GM18870 (cell line): ENCODE measurements around the gene CNDP2.

ENCODE experiments used
- ATAC-seq: cut with Tn5 transposase; IDR thresholded peaks from one replicate; pipeline ENCODE4 v1.9.1; 2021; ENCODE audit warnings: moderate library complexity; ENCODE audit not compliant: unreplicated experiment

CNDP2 gene

GRCh38 chr18:74532511-74533025 lies 36.4 kb downstream of the CNDP2 start:
- no peak for ATAC-seq

DNA sequence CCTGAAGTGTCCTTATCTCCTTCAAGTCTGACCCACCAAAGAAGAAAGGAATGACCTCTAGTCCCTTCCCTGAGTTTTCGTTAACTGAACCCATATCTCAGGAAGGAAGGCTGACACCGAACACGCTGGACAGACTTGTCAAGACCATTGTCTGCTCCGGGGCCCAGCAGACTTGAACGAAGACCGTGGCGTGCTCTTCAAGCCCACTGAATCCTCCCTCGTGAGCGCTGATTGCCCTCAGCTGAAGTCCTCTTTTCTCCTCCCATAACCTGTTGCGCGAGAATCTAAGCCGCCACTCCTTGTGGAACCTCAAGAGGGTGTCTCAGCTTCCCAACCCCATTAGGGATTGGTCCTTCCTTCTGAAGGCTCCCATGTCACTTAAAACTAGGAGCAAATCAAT lies 37.5 kb downstream of the CNDP2 start:
- ATAC-seq, result no peak

GRCh38 chr18:74534150-74534969 lies 38.2 kb downstream of the CNDP2 start, which contains the start of gene CNDP1:
TSS of gene CNDP1 (plus strand) at chr18:74534500. CDS start at chr18:74534668, 168 bp downstream.
- no peak for ATAC-seq

DNA sequence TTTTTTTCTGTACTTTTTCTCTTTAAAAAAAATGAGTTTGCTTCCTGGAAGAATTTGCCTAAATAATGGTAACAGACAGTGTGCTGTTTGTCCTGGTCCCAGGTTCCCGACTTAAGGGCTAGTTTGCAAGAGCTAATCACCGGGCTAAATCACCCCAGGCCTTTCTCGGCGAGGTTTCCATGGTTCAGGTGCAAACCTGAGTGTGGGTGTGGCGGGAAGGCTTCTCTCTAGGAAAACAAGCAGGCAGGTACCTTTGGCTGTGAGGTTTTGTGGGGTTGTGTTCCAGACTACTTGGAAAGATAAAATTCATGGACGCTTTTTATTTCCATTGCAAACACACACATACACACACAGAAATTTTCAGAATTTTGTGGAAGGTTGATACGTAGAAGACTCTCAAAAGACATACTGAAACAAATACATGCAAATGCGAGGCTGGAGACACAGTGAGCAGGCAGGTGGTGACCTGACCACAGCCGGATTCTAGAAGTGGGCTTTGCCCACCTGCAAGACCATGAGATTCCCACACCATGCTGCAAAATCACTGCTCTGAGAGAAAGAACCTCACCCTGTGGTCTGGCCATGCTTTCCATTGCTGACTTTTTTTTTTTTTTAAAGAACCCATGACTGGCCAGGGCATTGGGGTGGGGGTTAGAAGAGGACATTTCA lies 39.0 kb downstream of the CNDP2 start:
- ATAC-seq, result peak; percentile 76

DNA sequence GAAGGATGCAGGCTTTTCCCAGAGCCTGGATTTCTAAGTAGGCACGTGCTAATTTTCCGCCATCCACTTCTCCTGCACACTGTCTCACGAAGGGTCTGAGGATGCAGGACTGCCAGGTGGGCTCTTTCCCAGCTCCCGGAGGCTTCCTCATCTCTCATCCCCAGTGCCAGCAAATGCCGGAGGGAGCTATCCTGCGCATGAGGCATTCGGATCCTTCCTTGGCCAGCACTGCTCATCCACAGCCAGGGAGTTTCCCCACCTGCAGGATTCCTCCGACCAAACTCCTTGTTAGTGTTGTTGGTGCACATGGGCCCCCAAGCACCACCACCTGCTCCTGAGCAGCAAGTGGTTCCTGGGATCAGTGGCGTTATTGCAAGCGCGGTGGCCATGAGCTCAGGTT lies 43.1 kb downstream of the CNDP2 start:
- no peak for ATAC-seq

DNA sequence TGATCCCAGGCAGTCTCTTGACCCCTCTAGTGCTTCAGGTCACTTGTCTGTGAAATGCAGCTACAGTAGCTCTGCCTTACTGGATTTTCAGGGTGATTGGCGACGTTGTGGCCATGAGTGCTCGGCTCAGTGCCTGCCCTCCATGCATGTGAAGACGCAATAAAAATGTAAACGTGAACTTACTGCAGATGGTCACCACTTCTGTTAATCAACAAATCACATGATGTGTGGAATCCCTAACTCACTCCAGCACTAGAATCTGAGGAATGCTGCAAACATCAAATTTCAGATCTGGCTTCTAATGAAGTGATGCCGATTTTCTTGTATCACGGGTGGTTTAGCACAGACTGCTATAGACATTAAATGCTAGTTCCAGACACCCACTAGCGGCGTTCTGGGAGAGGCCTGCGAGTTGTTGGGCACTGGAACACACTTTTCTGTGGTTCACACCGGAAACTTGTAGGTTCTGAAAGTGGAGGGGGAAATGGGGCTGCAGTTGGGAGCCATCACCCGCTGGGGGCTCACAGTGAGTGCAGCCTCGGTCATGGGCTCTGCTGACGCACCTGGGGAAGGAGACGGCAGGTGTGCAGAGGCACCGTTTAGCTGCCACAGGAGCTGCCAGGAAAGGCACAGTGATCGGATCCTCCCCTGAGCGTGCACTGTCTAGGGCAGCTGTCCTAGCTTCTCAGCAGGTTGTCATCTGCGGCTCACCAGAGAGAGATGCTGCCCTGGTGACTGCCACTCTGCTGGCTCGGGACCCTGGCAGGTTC lies 44.7 kb downstream of the CNDP2 start:
- ATAC-seq, result no peak

DNA sequence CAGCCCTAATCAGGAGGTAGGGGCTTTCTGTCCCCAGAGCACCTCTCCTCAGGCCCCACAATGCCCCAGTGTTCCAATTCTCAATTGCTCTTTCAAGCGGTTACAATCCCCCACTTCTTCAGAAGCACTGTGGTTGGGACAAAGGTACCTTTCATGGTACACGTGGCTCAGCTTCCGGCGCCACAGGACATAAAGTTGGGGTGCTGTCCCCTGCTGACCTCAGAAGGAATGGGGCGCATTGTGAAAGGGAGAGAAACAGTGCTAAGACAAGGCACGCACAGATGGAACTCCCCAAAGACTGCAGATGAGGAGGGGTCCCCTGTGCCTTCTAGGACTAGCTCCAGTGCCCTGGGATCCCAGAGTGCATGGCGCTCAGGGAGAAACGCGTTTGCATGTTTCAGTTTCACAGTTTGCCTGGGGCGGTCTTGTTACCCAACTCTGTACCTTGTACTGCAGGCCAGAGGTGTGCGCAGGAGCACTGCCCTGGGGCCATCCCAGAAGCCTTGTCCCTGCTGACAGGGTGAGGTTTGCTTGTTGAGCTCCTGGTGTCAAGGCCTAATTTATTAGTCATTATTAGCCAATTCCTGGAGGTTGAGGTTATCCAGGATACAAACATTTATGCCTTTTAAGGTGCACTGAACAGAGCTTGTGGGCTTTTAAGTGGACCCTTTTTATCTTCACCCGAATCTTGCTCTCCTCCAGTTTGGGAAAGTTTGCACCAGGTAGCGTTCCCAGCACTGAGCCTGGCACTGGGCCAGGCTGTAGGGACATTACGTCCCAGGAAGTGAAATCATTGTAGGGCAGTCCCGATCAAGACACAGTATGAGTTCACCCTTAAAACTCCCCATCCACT lies 45.8 kb downstream of the CNDP2 start:
- no peak for ATAC-seq

DNA sequence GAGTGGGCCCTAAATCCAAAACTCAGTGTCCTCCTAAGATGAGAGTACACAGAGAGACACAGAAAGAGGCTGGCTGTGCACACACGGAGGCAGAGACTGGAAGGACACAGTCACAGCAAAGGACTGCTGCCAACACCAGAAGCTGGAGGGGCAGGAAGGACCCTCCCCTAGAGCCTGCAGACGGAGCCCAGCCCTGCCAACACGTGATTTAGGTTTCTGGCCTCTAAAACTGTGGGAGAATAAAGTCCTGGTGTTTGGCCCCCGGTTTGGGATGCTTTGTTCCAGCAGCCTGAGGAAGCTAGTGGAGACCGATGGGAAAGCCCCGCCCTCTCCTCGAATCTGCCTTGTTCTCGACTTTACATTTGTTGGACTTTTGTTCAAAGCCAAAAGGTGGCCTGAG lies 48.7 kb downstream of the CNDP2 start:
- ATAC-seq, result no peak

- no peak for ATAC-seq
These were observed 49.8 kb downstream of the CNDP2 start for GRCh38 chr18:74546007-74546406.

DNA sequence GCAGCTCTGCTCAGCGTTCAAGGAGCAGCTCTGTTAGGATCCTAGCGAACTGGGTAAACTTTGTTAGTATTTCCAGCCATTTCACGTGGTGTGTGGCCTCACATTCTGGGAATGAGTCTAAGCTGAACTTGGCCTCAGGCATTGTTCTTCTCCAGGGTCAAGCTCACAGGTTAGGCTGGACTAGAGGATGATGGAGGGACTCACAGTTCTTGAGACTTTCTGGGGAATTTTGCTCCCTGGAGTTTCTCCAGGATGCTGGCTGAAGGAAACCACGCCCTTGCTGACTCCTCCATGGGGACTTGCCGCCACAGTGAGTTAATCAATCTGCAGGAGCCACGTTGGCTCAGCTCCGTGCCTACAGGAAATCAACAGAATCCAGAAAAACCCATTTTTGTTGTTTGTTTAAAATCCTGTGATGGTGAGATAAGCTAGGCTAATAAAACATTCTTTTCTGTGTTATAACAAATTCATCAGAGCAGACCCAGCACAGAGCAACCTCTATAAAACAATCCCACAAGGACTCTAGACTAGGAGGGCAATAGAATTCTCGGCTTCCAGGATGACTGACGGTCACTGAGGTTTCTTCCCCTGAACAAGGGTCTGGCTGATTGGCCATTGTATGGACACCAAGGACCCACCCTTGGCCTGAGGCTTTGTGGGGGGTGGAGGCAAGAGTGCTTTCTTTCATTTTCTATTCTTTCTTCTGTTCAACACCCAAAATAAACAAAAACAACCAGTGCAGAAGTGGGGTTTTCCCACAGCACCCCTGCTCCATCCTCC lies 50.8 kb downstream of the CNDP2 start:
- ATAC-seq, result no peak

- no peak for ATAC-seq
These were observed 51.7 kb downstream of the CNDP2 start for GRCh38 chr18:74547860-74548259.

- ATAC-seq, result no peak
These were observed 53.5 kb downstream of the CNDP2 start for GRCh38 chr18:74549591-74550104.

GRCh38 chr18:74550886-74551285 lies 54.7 kb downstream of the CNDP2 start:
- ATAC-seq, result no peak

DNA sequence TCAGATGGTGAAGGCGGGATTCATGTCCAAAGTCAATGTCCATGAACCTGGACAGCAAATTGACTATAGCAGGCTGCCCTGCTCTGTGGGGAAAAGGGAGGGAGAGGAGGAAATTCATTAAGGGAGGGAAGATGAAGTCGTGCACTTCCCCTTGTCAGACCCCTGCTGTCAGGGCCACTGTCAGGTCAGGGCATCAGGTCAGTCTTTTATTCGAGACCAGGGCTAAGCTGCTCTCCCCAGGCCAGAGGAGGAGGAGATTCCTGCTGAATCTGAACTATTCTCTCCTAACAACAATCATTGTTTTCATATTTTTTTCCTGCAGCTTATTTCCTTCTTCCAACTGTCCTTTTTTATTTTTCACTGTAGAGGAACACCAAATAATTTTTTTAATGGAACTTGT lies 55.3 kb downstream of the CNDP2 start:
- ATAC-seq, result no peak

- ATAC-seq, result peak; percentile 99
These were observed 55.9 kb downstream of the CNDP2 start for GRCh38 chr18:74551936-74552555.

- no peak for ATAC-seq
These were observed 60.0 kb downstream of the CNDP2 start for GRCh38 chr18:74556126-74556525.

DNA sequence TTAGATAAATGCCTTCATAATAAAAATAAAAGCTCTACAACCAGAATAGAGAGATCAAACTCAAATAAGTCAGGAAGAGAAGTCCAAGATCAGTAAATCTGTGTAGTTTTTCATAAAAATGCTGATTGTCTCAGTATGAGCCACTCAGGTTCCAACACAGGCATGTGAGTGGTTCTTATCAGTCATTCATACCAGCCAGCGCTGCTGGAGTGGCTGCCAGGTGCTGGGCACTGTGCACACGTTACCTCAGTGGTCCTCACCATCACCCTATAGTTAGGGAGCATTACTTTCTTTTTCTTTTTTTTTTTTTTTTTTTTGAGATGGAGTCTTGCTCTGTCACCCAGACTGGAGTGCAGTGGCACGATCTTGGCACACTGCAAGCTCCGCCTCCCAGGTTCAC lies 61.9 kb downstream of the CNDP2 start:
- no peak for ATAC-seq

DNA sequence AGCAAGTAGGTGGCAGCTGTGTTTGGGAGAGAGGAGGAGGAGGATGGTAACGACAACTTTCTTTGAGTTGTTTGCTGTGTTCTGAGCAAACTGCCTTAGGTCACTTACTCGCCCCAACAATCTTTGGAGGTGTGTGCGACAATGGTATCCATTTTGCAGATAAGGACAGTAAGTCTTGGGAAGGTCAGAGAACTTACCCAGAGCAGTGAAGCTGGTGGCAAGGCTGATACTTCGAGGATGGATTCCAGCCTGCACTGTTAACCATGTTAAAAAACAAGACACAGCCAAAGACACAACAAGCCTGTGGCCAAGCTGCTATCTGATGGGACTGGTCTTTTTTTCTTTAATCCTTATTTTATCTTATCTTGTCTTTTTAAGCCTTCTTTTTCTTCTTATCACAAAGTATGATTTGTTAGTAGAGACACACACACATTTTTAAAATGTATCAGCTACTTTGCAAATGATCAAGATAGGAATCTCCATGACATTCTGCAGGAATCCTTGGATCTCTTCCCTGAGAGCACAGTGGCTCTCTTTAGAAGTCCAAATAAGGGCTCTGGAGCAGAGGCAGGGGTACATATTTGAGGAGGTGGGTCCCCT lies 66.1 kb downstream of the CNDP2 start:
- ATAC-seq, result no peak

DNA sequence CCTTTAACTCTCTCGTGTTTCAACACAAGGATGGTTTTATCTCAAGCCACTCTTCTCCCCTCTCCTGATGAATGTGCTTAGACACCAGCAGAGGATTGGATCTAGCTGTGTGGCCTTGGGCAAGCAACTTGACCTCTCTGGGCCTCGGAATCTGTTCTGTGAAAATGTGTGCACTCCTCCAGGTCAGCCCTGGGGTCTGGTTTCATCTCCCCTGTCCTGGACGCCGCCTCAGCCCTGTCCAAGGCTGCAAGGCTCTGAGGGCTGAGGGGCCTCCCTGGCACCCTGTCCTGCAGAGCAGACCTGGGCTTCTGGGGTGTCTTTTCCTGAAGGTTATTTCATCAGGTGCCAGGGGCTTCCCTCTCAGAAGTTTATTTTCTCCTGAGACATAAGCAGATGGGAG lies 66.6 kb downstream of the CNDP2 start:
- ATAC-seq, result no peak
